HG03457 (cell line): ENCODE results near the gene GBX1.

Experiments used
- ATAC-seq: cut with Tn5 transposase; IDR thresholded peaks from one replicate; pipeline ENCODE4 v1.9.1; 2021; ENCODE audit warnings: moderate number of reproducible peaks; ENCODE audit not compliant: unreplicated experiment

Gene GBX1

DNA sequence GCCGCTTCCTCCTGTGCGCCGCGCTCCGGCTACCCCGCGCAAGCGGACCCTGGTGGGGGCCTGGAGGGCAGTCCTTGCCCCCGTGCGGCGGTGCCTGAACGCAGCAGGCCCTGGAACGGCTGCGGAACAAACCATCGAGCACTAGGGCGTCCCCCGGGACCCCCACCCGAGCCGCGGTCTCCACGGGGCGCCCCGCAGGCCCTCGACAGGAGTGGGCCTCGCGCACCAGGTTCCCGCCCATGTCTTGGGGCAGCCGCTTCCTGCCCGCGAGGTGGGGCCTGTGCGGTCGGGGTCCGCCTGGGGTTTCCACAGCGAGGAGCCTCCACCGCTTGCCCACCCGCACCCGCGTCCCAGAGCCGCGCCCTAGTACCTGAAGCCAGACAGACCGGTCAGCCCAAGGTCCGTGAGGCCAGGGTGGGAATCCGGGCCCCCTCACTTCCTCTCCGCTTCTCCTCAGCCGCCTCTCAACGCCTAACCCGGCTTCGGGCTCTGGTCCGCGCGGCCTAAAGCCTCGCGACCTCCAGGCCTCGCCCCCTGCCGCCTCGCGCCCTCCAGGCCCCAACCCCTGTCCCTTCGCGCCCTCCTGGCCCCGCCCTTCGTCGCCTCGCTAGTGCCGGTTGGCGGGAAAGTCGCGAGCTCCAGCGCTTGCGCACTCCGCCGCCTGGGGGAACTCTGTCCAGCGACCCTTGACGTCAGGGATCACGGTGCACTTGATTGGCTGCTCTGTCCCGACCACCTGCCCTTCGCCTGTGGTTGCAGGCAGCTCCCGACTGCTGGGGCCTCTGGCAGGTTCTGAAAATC, 7.0 kb upstream of the GBX1 start:
- ATAC-seq: no peak

DNA sequence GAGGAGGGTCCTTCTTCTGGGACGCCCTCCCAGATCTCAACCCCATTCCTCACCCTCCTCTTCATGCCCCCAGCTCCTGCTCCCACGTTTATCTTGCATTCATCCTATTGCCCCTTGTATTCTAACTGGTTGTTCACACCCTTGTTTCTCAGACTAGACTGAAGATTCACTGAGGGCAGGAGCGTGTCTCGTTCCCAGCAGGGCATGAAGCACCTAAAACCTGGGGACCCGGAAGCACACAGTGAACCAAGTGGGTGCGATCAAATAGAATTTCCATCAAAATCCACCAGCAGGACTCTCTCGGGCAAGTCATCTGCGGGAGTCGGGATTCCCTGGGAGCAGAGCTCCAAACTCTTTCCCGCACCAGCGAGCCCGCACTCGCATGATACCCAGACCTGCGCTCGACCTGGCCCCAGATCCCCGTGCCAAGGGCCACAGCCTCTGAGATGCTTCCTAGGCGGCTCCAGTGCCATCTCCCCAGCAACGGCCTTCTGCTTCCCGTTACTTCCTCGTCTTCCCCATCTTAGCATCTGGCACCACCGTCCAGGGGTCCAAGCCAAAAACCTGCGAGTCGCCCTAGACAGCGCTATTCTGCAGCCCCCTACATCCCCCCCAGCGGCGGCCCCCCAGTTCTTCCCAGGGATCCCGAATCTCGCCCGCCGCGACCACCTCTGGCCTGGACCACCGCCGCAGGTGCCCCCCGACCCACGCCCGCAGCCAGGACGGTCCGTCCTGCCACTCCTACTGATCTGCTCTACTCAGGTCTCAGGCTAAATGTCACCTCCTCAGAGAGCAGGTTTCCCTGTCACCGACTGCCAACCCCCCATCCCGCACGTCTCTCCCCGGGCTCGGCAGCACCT, 6.1 kb upstream of the GBX1 start:
- ATAC-seq: no peak

DNA sequence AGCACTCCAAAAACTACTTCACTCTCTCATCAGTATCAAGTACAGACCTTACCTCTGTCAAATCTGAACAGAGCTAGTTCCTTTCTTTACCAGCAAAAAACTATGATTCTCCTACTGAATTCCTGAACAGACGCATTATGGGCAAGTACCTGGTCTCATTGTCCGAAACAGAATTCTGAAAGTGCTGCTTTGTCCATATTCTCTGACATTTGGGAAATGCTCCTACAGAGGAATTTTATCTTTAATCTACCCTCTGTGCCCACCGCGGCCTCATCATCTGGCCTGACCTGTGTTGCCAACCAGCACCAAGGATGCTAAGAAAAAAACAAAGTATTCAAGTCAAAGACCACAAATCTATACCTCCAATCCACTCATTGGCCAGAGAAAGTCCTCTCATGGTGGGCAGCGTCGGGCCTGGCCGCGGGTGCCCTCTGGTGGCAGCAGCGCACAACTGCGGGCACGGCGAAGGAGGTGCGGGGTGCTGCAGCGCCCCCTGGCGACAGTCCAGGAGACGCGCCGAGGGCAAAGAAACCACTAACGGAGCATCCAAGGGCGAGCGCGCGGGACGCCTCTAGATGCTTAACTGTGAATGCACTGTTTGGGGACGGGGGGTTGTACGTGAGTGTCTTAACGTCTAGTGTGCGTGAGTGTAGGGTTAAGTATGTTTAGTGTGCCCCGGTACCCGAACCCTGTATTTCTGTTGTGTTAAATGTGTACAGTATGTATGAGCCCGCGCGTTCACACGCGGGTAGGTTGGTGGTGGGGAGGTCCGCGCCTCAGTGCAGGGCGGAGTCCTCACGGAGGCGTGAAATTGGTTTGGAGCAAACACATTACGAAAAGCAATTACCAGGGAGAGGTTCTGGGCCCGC, 5.0 kb upstream of the GBX1 start:
- no peak for ATAC-seq

- no peak for ATAC-seq
These were observed 1.3 kb upstream of the GBX1 start for GRCh38 chr7:151168787-151169162.

DNA sequence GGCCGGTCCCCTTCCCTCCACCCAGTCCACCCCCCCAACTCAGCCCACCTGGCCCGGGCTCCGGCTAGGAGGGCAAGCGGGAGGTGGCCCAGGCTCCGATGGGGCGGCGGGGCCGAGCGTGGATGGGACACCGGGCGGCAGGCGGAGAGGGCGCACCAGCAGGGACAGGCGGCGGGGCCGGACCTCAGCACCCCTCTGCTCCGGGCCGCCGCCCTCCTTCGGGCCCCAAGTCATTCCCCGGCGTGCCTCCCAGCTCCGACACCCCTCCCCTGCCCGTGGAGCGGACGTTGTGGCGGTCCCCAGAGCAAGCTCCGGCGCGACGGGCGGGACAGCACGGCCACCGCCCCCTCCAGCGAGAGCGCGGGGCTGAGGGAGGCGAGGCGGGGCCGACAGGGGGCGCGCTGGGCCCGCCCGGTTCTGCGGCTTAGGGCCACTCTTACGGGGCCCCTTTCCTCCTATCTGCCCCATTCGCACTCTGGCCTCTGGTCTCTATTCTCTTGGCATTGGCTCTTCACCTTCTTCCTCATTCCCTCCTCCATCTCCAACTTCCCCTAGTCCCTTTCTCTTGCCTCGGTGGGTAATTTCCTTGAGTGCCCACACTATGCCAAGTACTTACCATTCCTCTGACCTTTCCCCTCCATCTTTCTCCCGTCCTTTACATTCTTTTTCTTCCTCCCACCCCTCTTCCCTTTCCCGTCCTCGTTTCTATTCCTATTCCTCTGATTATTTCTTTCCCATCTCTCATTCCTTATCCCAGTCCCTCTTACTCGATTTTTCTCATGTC, 701 bp upstream of the GBX1 start:
- ATAC-seq: no peak

- no peak for ATAC-seq
These were observed 781 bp downstream of the GBX1 start for GRCh38 chr7:151166629-151167196.

DNA sequence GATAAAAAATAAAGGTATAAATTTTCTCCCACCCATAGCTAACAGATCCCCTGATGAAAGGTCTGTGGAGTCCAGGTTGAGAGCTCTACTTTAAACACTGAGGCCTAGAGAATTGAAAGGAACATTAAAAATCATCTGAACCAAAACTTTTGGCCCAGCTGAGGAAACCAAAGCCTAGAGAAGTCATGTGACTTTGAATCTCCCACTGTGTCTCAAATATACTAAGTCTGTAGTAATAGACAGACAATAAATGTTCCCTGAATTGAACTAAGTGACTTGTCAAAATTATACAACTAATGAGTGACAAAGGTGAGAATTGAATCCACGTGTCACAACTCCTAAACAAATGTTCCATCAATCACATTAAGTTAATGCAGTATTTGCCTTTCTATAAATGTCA, 5.7 kb downstream of the GBX1 start:
- ATAC-seq: no peak

GRCh38 chr7:151157645-151158329, 9.7 kb downstream of the GBX1 start:
- no peak for ATAC-seq

GRCh38 chr7:151152643-151153513, 14.6 kb downstream of the GBX1 start:
- ATAC-seq: no peak

GRCh38 chr7:151150388-151150787, 17.1 kb downstream of the GBX1 start:
- ATAC-seq: no peak

DNA sequence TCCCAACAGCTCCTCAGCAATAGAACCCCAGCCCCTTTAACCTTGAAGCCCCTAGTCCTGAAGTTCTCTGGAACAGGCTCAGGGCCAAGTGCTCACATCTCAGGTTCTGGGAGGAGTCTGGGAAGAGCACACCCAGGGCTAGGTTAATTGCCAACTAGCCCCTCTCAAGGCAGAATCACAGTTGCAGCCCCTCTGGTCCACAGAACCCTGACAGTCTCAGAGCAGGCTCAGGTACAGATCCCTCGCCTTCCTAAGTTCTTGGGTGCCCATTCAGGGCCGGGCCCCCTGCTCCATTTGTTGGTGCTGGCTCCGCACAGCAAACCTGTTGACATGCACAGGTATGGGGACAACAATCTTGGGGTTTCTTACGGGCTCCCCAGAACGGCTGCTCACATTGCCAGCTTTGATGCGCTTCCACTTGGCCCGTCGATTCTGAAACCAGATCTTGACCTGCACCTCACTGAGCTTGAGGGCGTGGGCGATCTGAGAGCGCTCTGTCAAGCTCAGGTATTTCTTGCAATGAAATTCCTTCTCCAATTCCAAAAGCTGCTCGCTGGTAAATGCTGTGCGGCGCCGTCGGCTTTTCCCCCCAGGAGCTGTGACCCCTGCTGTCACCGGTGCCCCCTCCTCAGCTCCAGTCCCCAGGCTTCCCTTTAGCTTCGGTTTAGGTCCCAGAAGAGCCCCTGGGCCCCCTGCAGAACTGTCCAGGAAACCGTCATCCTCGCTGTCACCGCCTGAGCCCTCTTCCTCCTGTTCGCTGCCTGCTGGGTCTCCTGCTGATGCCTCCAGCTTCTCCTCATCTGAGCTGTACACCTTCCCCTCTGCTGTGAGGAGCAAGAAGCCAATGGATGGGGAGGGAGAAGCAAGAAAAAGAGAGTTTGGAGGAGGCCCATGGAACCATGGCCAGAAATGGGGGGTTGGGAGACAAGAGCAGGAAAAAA, 18.9 kb downstream of the GBX1 start:
- ATAC-seq: no peak

DNA sequence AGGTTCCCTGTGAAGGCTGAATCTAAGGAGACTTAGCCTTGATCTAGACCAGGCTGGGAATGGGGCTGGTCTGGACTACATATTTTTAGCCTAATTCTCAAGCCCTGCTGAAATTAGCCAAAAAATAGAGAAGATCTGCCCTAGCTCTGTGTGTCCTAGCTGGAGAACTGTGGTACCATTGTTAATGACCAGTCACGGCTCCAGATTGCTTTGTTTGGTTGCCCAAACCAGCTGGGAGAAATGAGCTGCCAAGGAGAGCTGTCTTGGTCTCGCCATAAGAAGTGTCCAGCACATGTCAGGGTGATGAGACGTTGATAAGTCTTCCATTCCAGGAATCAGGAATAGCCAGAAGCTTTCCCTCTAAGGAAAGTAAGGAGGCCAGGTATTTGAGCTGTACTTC, 20.7 kb downstream of the GBX1 start:
- ATAC-seq: no peak

DNA sequence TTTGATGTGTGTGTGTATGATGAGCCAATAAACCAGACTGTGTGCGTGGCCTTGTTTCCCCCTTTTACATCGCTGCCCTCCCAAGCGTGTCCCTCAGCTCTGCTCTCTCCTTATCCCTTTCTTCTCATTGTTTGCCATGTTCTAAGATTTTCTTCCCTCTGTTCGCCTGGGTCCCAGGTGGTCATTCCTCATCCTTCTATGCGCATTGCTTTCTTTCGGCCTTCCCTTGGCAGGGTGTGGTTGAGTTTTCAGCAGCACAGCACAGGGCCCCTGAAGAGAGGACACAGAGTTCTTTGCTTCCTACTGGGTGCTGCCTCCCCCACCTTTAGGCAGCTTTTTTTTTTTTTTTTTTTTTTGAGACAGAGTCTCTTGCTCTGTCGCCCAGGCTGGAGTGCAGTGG, 23.1 kb downstream of the GBX1 start:
- no peak for ATAC-seq

GRCh38 chr7:151143261-151144015, 24.1 kb downstream of the GBX1 start:
- ATAC-seq: no peak

DNA sequence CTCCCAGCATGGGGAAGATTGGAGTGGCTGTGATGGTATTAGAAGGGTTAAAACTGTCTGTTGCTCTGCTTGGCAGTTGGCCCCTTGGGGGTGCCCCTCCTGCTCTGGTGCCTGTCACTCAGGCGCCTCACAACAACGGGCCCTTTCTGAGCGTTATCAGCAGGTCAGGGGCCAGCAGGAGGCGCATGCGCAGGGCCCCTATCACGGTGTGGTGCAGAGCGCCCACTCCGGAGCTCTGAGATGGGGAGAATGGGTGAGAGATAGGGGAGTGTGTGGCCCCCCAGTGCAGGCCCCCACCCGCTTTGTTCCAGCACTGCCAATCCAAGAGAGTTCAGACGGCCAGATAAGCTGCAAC, 24.8 kb downstream of the GBX1 start:
- ATAC-seq: no peak

DNA sequence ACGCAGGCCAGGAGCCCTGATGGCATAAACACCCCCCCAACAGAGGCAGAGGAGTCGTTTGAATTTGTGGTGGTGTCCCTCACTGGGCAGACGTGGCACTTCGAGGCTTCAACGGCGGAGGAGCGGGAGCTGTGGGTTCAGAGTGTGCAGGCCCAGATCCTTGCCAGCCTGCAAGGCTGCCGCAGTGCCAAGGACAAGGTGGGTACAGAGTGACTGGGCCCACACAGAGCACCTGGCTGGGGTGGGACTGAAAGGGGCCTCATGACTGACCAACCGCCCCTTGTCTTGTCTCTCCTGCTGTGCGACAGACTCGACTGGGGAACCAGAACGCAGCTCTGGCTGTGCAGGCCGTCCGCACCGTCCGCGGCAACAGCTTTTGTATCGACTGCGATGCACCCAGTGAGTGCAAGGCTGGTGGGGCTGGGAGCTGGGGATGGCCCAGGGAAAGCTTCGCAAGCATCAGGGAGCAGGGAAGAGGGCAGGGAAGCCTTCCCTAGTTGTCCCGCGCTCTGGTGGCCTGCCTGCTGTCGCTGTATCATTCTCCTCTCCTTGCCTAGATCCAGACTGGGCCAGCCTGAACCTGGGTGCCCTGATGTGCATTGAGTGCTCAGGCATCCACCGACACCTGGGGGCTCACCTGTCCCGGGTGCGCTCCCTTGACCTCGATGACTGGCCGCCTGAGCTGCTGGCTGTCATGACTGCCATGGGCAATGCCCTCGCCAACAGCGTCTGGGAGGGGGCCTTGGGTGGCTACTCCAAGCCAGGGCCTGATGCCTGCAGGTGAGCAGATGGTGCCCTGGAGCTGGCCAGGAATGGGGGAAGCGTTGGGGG, 25.4 kb downstream of the GBX1 start:
- no peak for ATAC-seq
